Non-pigmented ciliary epithelial cell (primary cell): ENCODE results near the gene CDC42BPG.

Experiments used
- DNase-seq: peaks from one replicate; pipeline ENCODE4 v3.0.0-alpha.2; 2010; ENCODE audit warnings: low read depth

The CDC42BPG gene

GRCh38 chr11:64804346-64805210 is 39.9 kb downstream of the CDC42BPG start:
- DNase-seq = no peak

- DNase-seq = no peak
These were observed 40.6 kb downstream of the CDC42BPG start for GRCh38 chr11:64803846-64804345.

- peak; percentile 11 for DNase-seq
These were observed 41.2 kb downstream of the CDC42BPG start, which contains the start of gene MAP4K2 for GRCh38 chr11:64803158-64803845. TSS of gene MAP4K2 (minus strand) at chr11:64803214. CDS start at chr11:64803149, 65 bp downstream.

- DNase-seq = no peak
These were observed 41.9 kb downstream of the CDC42BPG start for GRCh38 chr11:64802370-64803157.

- no peak for DNase-seq
These were observed 42.7 kb downstream of the CDC42BPG start for GRCh38 chr11:64801561-64802369.

GRCh38 chr11:64801158-64801464 is 43.3 kb downstream of the CDC42BPG start:
- DNase-seq = no peak

GRCh38 chr11:64800303-64801157 is 43.9 kb downstream of the CDC42BPG start:
- DNase-seq = no peak

GRCh38 chr11:64799623-64800302 is 44.7 kb downstream of the CDC42BPG start:
- no peak for DNase-seq

GRCh38 chr11:64799256-64799622 is 45.2 kb downstream of the CDC42BPG start:
- no peak for DNase-seq

GRCh38 chr11:64796757-64797541 is 47.5 kb downstream of the CDC42BPG start:
- no peak for DNase-seq

- DNase-seq = no peak
These were observed 48.3 kb downstream of the CDC42BPG start for GRCh38 chr11:64796047-64796756.

- no peak for DNase-seq
These were observed 49.9 kb downstream of the CDC42BPG start for GRCh38 chr11:64794526-64794925.

GRCh38 chr11:64793271-64794160 is 50.9 kb downstream of the CDC42BPG start:
- DNase-seq = no peak

GRCh38 chr11:64792482-64792881 is 52.0 kb downstream of the CDC42BPG start:
- DNase-seq = no peak

- no peak for DNase-seq
These were observed 52.6 kb downstream of the CDC42BPG start for GRCh38 chr11:64791781-64792291.

- DNase-seq = no peak
These were observed 54.0 kb downstream of the CDC42BPG start for GRCh38 chr11:64790205-64791095.
